Mucosa of descending colon (tissue), 3 donors: Measurements from ENCODE around the gene ASXL1. TPM values are rescaled to one million over a fixed set of nuclear protein-coding genes. Genes with fewer than 3 reads are reported as not detected.
"Not testable (repeated sequence)": the region's sequence is repeated elsewhere in the genome, so short reads cannot be mapped to it uniquely, and the experiment has no call there.

Source experiments
- ATAC-seq: fragments of 200-7000 bp; cut with Tn5 transposase; one replicate; pipeline ENCODE4 v1.9.1; 2020; ENCODE audit warnings: mild to moderate bottlenecking, moderate library complexity
- DNase-seq, 3 donors: peaks; one replicate each; pipeline ENCODE4 v3.0.0-alpha.2; 2020
- H3K36me3 ChIP-seq: fragments of 200-600 bp; one replicate; pipeline ENCODE4 v1.8.0; 2021; ENCODE audit warnings: low read depth, mild to moderate bottlenecking
- H3K4me1 ChIP-seq: fragments of 200-600 bp; one replicate; pipeline ENCODE4 v1.8.0; 2021; ENCODE audit warnings: low read depth, mild to moderate bottlenecking
- H3K4me3 ChIP-seq: fragments of 200-600 bp; one replicate; pipeline ENCODE4 v1.8.0; 2021; ENCODE audit warnings: mild to moderate bottlenecking
- H3K9me3 ChIP-seq: fragments of 200-600 bp; one replicate; pipeline ENCODE4 v1.8.0; 2021; ENCODE audit warnings: mild to moderate bottlenecking
- intact Hi-C, 2 donors: fragments of 100-400 bp; cut with DNase I in 1 of 2; cut with micrococcal nuclease in 1 of 2; formaldehyde crosslinking; loops; one replicate each; pipeline versions ENCODE4 v1.11.0 to v1.11.1; 2022; cut with DNase I, micrococcal nuclease
- total RNA-seq, 3 donors: library from RNA; stranded (reverse); fragmentation: NEBNext Ultra II Directional in 2 of 3; extraction: Animal tissue kit (Norgen Biotek cat#: 25700) in 2 of 3; gene quantifications; one replicate each; pipeline versions ENCODE4 v1.2.1 to v1.2.4, GENCODE V29; 2021 to 2023
- TF ChIP-seq, protein P1 (sequence below): fragments of 200-600 bp; IDR thresholded peaks from one replicate; pipeline ENCODE4 v1.8.0; 2022; ENCODE audit warnings: antibody characterized with exemption, mild to moderate bottlenecking
- donor health status: DM: no; HTN: no; CAD: no; lungs with moderate emphysema.
- donor health status: DM: no; HTN: no; CAD: no.
- donor health status: DM: no; HTN: yes; CAD: no.

The ASXL1 gene
- total RNA-seq, 3 donors from 2014 or later, result 47.4 to 78.9 (median 52.3) TPM

DNA sequence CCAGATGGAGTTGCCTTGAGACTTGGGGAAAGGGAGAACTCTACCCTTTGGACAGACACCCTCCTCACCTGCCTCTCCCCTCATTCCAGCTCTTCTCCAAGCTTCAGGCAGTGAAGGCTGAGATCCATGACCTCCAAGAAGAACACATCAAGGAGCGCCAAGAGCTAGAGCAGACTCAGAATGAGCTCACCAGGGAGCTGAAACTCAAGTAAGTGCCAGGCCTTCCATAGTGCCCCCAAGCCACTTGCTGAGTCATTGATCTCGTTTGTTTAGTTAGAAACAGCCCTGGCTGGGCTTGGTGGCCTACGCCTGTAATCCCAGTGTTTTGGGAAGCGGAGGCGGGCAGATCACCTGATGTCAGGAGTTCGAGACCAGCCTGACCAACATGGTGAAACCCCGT, 41.5 kb upstream of the ASXL1 start:
- TF ChIP-seq, protein P1, sequence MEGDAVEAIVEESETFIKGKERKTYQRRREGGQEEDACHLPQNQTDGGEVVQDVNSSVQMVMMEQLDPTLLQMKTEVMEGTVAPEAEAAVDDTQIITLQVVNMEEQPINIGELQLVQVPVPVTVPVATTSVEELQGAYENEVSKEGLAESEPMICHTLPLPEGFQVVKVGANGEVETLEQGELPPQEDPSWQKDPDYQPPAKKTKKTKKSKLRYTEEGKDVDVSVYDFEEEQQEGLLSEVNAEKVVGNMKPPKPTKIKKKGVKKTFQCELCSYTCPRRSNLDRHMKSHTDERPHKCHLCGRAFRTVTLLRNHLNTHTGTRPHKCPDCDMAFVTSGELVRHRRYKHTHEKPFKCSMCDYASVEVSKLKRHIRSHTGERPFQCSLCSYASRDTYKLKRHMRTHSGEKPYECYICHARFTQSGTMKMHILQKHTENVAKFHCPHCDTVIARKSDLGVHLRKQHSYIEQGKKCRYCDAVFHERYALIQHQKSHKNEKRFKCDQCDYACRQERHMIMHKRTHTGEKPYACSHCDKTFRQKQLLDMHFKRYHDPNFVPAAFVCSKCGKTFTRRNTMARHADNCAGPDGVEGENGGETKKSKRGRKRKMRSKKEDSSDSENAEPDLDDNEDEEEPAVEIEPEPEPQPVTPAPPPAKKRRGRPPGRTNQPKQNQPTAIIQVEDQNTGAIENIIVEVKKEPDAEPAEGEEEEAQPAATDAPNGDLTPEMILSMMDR, result no peak
- Histone ChIP-seq H3K4me3 (no peak overlapping the region), H3K4me1 (no peaks in the 10 kb centered on the region), H3K9me3 (no peaks in the 10 kb centered on the region), H3K36me3 (no peaks in the 10 kb centered on the region)
- ATAC-seq (no peak), DNase-seq (no peak)
- intact Hi-C loops, result no loop called here

DNA sequence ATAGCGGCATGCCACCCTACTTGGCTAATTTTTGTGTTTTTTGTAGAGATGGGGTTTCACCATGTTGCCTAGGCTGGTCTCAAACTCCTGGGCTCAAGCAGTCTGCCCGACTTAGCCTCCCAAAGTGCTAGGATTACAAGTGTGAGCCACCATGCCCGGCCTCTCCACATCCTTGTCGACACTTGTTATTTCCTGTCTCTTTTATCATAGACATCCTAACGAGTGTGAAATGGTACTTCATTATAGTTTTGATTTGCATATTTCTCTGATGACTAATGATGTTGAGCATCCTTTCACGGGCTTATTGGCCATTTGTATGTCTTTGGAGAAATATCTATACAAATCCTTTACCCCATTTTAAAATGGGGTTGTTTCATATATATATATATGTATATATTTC, 39.0 kb upstream of the ASXL1 start:
- ATAC-seq, result no peak

DNA sequence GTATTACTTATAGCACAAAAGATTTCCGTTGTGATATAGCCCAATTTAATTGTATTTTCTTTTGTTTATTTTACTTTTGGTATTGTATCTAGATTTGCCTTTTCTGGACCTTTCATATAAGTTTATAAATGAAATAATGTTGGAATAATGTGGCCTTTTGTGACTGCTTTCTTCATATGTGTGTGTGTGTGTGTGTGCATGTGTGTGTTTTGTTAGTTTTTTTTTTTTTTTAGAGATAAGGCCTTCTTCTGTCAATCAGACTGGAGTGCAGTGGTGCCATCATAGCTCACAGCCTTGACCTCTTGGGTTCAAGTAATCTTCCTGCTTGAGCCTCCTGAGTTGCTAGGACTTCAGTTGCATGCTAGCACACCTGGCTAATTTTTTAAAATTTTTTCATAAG, 37.8 kb upstream of the ASXL1 start:
- ATAC-seq (no peak), DNase-seq (no peak)
- TF ChIP-seq, protein P1, result no peak
- Histone ChIP-seq H3K4me1 (no peaks in the 10 kb centered on the region), H3K4me3 (no peak overlapping the region), H3K9me3 (no peaks in the 10 kb centered on the region), H3K36me3 (no peaks in the 10 kb centered on the region)
- intact Hi-C loops, result no loop called here

More for the DNA sequence above, 39.0 kb upstream of the ASXL1 start:
- Histone ChIP-seq H3K4me3 (no peak overlapping the region), H3K36me3 (no peaks in the 10 kb centered on the region), H3K4me1 (no peaks in the 10 kb centered on the region), H3K9me3 (no peaks in the 10 kb centered on the region)
- TF ChIP-seq, protein P1, result no peak
- intact Hi-C loops, result no loop called here
- DNase-seq, result no peak

DNA sequence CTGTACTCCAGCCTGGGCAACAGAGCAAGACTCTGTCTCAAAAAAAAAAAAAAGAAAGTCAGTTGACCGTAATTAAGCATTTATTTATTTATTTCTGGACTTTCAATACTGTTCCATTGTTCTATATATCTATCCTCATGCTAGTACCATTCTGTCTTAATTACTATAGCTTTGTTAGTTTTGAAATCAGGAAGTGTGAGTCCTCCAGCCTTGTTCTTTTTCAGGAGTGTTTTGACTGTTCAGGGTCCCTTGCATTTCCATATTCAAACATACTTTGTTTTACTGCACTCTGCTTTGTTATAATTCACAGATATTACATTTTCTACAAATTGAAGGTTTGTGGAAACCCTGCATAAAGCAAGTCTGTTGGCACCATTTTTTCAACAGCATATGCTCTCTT, 36.7 kb upstream of the ASXL1 start:
- intact Hi-C loops, result no loop called here
- TF ChIP-seq, protein P1, result no peak
- H3K36me3 ChIP-seq, result no peaks in the 10 kb centered on the region
- H3K9me3 ChIP-seq, result no peaks in the 10 kb centered on the region
- DNase-seq, result no peak
- H3K4me1 ChIP-seq, result no peaks in the 10 kb centered on the region
- no peak for ATAC-seq
- no peak overlapping the region for H3K4me3 ChIP-seq

DNA sequence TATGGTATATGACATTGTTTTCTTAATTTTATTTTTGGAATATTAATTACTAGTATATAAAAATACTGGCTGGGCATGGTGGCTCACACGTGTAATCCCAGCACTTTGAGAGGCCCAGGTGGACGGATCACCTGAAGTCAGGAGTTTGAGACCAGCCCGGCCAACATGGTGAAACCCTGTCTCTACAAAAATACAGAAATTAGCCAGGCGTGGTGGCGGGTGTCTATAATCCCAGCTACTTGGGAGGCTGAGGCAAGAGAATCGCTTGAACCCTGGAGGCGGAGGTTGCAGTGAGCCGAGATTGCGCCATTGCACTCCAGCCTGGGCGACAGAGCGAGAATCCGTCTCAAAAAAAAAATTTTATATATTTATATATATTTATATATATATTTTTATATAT, 35.9 kb upstream of the ASXL1 start:
- DNase-seq, ATAC-seq, H3K4me3 ChIP-seq, H3K36me3 ChIP-seq, intact Hi-C loops, H3K9me3 ChIP-seq, H3K4me1 ChIP-seq: not testable (repeated sequence)

DNA sequence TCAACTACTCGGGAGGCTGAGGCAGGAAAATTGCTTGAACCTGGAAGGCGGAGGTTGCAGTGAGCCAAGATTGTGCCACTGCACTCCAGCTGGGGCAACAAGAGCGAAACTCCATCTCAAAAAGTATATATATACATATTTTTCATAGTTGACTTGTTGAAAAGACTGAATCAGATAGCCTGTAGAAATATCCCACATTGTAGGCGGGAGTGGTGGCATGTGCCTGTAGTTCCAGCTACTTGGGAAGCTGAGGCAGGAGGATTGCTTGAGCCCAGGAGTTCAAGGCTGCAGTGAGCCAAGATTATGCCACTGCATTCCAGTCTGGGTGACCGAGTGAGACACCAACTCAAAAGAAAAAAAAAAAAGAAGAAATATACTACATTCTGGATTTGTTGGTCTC, 34.4 kb upstream of the ASXL1 start:
- DNase-seq, H3K4me3 ChIP-seq, H3K4me1 ChIP-seq, intact Hi-C loops, ATAC-seq, H3K36me3 ChIP-seq, H3K9me3 ChIP-seq: not testable (repeated sequence)

DNA sequence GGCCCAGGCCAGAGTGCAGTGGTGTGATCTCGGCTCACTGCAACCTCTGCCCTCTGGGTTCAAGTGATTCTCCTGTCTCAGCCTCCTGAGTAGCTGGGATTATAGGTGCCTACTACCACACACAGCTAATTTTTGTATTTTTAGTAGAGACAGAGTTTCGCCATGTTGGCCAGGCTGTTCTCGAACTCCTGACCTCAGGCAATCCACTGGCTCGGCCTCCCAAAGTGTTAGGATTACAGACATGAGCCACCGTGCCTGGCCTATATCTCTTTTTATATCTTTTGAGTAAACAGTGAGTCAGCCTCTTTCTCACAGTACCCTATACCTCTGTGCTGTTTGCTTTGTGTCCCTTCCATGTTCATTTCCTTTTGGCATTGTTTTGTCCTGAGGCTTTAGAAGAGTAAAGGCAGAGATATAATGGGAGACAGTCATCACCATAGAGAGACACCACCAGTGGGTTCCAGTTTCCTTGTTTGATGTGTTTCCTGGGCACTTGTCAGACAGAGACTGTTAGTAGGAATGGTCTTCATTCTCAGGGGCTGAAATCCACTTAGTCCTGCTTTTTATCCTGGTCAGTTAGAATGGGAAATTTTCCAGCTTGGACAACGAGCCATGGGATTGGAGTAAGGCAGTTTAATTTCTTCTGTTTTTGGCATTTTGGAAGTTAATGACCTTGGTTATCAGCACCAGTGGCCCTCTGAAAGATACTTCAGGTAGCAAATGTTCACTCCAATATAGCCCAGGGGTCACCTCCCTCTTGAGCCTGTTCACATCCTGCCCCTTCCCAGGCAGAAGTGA, 32.2 kb upstream of the ASXL1 start:
- H3K36me3 ChIP-seq, result no peaks in the 10 kb centered on the region
- TF ChIP-seq, protein P1, result no peak
- ATAC-seq (peak; percentile 97), DNase-seq (peak in 2 of 3 donors; percentile 41 to 42)
- H3K4me3 ChIP-seq, result no peak overlapping the region
- intact Hi-C loops, result no loop called here
- no peaks in the 10 kb centered on the region for H3K4me1 ChIP-seq
- H3K9me3 ChIP-seq, result no peaks in the 10 kb centered on the region
